Fibroblast of lung (primary cell): ENCODE data around the gene TBC1D10B. TPM values are rescaled to one million over a fixed set of nuclear protein-coding genes. Genes with fewer than 3 reads are reported as not detected.
A peak's percentile ranks its signal among the peaks of the same experiment; 100 is the strongest.

Source experiments
- DNase-seq, 2 donors: peaks; one replicate each; pipeline versions ENCODE4 v3.0.0 to v3.0.0-alpha.2; 2010; ENCODE audit warnings: low read depth in 2 of 2
- H2AFZ ChIP-seq: 2 replicates; pipeline ENCODE4 v1.5.1; 2012; ENCODE audit warnings: low read length, control low read depth, inconsistent platforms
- H3K27ac ChIP-seq: 2 replicates; pipeline ENCODE4 v1.5.1; 2011; ENCODE audit warnings: low read length, control low read depth; ENCODE audit not compliant: insufficient read depth
- H3K27me3 ChIP-seq: 2 replicates; pipeline ENCODE4 v1.5.1; 2011; ENCODE audit warnings: mild to moderate bottlenecking, low read length; ENCODE audit not compliant: control insufficient read depth, insufficient read depth
- H3K36me3 ChIP-seq: 2 replicates; pipeline ENCODE4 v1.5.1; 2011; ENCODE audit warnings: low read length; ENCODE audit not compliant: control insufficient read depth, insufficient read depth
- H3K4me1 ChIP-seq: 2 replicates; pipeline ENCODE4 v1.5.1; 2011; ENCODE audit warnings: low read length; ENCODE audit not compliant: control insufficient read depth, insufficient read depth; ENCODE audit errors: extremely low read depth
- H3K4me2 ChIP-seq: 2 replicates; pipeline ENCODE4 v1.5.1; 2011; ENCODE audit warnings: low read length, control low read depth; ENCODE audit not compliant: insufficient read depth; ENCODE audit errors: extremely low read depth
- H3K4me3 ChIP-seq, 4 experiments: fragments of 200-600 bp in 1 of 4; sonication (generic) in 1 of 4; replicated peaks in 1 of 4; 2 replicates each; pipeline ENCODE4 v1.5.1; 2011 to 2016; ENCODE audit warnings: low read length in 4 of 4, low read depth in 3 of 4, mild to moderate bottlenecking in 3 of 4, control low read depth in 2 of 4, inconsistent platforms in 1 of 4, mixed read lengths in 1 of 4; ENCODE audit not compliant: insufficient read depth in 1 of 4; ENCODE audit errors: control extremely low read depth in 1 of 4
- H3K79me2 ChIP-seq: 2 replicates; pipeline ENCODE4 v1.5.1; 2012; ENCODE audit warnings: mild to moderate bottlenecking, low read length, inconsistent platforms; ENCODE audit not compliant: control insufficient read depth, insufficient read depth
- H3K9ac ChIP-seq: 2 replicates; pipeline ENCODE4 v1.5.1; 2011; ENCODE audit warnings: mild to moderate bottlenecking, low read length, control low read depth; ENCODE audit not compliant: insufficient read depth
- H3K9me3 ChIP-seq: 2 replicates; pipeline ENCODE4 v1.5.1; 2012; ENCODE audit warnings: low read depth, low read length; ENCODE audit not compliant: control insufficient read depth, insufficient read depth
- H4K20me1 ChIP-seq: 2 replicates; pipeline ENCODE4 v1.5.1; 2011; ENCODE audit warnings: low read length; ENCODE audit not compliant: control insufficient read depth, insufficient read depth; ENCODE audit errors: extremely low read depth
- CTCF ChIP-seq, 2 donors: IDR thresholded peaks in 1 of 2; conservative IDR thresholded peaks in 1 of 2; 1 replicate in 1 of 2; 2 replicates in 1 of 2; pipeline ENCODE4 v1.5.1; 2011 to 2012; ENCODE audit warnings: low read length in 2 of 2, control low read depth in 1 of 2, inconsistent platforms in 1 of 2, low read depth in 1 of 2, mild to moderate bottlenecking in 1 of 2
- EZH2 ChIP-seq: IDR thresholded peaks from 2 replicates; pipeline ENCODE4 v1.5.1; 2012; ENCODE audit warnings: low read length, control low read depth, mild to moderate bottlenecking; ENCODE audit errors: missing control alignments
- polyA plus RNA-seq, 2 donors: library from polyadenylated mRNA; depleted of rRNA in 1 of 2; stranded (reverse) in 1 of 2; unstranded in 1 of 2; fragments of >200 nt; gene quantifications; 2 replicates each; pipeline ENCODE4 v1.2.1, GENCODE V29; 2011 to 2012; ENCODE audit warnings: missing spikeins in 1 of 2
- total RNA-seq: library from RNA; depleted of rRNA; stranded (reverse); fragments of >200 nt; gene quantifications from 2 replicates; pipeline ENCODE4 v1.2.1, GENCODE V29; 2014

TBC1D10B gene
- total and polyA plus RNA-seq, 2 donors (not counting 1 experiment from before 2014, with no cell fraction given) = 14.8 to 29.6 TPM

GRCh38 chr16:30369938-30370455 lies 297 bp downstream of the TBC1D10B start:
- Histone ChIP-seq H2AFZ (no peak overlapping the region), H3K9ac (peak overlapping the region; percentile 68), H3K27me3 (no peaks in the 10 kb centered on the region), H3K4me2 (no peak overlapping the region), H3K4me1 (peaks cover 4% of the 10 kb centered on the region), H3K79me2 (peaks cover 50% of the 10 kb centered on the region), H3K27ac (peak overlapping the region; percentile 48), H3K9me3 (no peaks in the 10 kb centered on the region), H3K4me3 (peak overlapping the region; percentile 84 to 92 (median 88)), H3K36me3 (no peaks in the 10 kb centered on the region), H4K20me1 (no peaks in the 10 kb centered on the region)
- TF ChIP-seq CTCF (conservative IDR thresholded peaks at IDR 0.05 in 1 of 2, IDR thresholded peaks at IDR 0.05 in 1 of 2; ENCODE audit: low read depth in 1 of 2, low read length in 2 of 2) (no peak), EZH2 (no peak)
- DNase-seq = no peak

- TF ChIP-seq EZH2 (no peak), CTCF (conservative IDR thresholded peaks at IDR 0.05 in 1 of 2, IDR thresholded peaks at IDR 0.05 in 1 of 2; ENCODE audit: low read depth in 1 of 2, low read length in 2 of 2) (no peak)
- Histone ChIP-seq H3K9ac (peak overlapping the region; percentile 68), H3K79me2 (peaks cover 56% of the 10 kb centered on the region), H3K27ac (peak overlapping the region; percentile 48), H3K4me2 (peak overlapping the region; percentile 94), H2AFZ (no peak overlapping the region), H3K4me1 (peaks cover 4% of the 10 kb centered on the region), H4K20me1 (no peaks in the 10 kb centered on the region), H3K9me3 (no peaks in the 10 kb centered on the region), H3K4me3 (peak overlapping the region; percentile 84 to 92 (median 88)), H3K36me3 (no peaks in the 10 kb centered on the region), H3K27me3 (no peaks in the 10 kb centered on the region)
- no peak for DNase-seq
Measured at GRCh38 chr16:30369091-30369937, 980 bp downstream of the TBC1D10B start.

GRCh38 chr16:30368792-30369090 lies 1.6 kb downstream of the TBC1D10B start:
- Histone ChIP-seq H3K9ac (peak overlapping the region; percentile 68), H3K9me3 (no peaks in the 10 kb centered on the region), H3K27ac (peak overlapping the region; percentile 48), H3K79me2 (peaks cover 61% of the 10 kb centered on the region), H3K36me3 (no peaks in the 10 kb centered on the region), H2AFZ (no peak overlapping the region), H3K4me2 (peak overlapping the region; percentile 94), H3K27me3 (no peaks in the 10 kb centered on the region), H3K4me3 (peak overlapping the region; percentile 84 to 92 (median 88)), H3K4me1 (peaks cover 4% of the 10 kb centered on the region), H4K20me1 (no peaks in the 10 kb centered on the region)
- no peak for TF ChIP-seq CTCF (conservative IDR thresholded peaks at IDR 0.05 in 1 of 2, IDR thresholded peaks at IDR 0.05 in 1 of 2; ENCODE audit: low read depth in 1 of 2, low read length in 2 of 2)
- no peak for TF ChIP-seq EZH2
- no peak for DNase-seq
